SIG-M5 (cell line): ENCODE data around the gene CELF2.

Experiments used
- DNase-seq: peaks from one replicate; lab custom pipeline; 2025; lab: John Stamatoyannopoulos, UW

Gene CELF2

DNA sequence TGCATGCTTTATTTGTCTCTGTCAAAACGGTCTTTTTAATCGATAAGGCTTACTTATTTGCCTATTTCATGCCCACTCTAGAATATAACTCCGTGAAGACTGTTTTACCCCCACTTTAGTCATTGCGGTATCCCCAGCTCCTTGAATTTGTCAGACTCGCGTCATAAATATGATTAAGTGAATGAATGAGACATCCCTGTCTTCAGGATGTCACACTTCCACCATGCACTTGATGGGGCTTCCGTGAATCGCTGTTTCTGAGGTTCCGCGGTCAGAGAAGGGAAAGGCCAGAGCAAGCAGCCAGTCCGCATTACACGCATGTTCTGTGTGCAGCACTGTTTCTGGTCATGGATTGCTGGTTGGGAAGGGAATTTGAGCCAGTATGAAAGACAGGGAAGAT, 138.8 kb downstream of the CELF2 start:
- no peak for DNase-seq

- DNase-seq: no peak
These were observed 139.8 kb downstream of the CELF2 start for GRCh38 chr10:11157292-11158076.

DNA sequence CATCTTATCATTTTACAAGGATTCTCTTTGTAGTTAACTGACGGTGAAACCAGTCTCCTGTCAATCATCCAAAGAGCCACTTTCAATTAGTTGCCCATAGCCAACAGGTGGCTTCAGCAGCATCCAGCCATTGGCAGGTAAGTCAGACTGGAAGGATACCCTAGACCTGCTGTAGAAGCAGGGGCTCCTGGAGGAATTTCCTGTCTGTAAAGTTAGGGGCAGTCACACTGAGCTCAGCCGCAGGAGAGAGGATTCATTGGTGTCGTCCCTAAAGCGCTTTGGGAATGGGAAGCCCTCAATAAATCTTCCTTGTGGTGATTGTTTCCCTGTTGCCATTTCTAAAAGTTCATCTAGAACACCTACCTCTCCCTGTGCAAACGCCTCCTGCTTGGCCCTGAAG, 140.4 kb downstream of the CELF2 start:
- no peak for DNase-seq

GRCh38 chr10:11159543-11160215, 142.0 kb downstream of the CELF2 start:
- DNase-seq: no peak

GRCh38 chr10:11161096-11161495, 143.4 kb downstream of the CELF2 start:
- no peak for DNase-seq

DNA sequence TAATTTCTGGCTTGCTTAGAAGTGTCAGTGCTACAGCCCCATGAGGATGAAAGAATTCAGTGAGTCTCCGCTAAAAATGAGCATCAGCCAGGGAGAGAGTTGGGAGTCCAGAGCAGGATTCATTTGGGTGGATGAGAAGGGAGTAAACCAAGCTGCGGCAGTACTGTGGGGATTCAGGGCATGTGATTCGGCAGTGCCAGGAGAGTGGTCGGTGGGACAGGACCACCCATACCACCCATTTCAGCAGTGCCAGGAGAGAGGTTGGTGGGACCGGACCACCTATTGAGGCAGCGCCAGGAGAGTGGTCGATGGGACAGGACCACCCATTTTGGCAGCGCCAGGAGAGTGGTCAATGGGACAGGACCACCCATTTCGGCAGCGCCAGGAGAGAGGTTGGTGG, 144.2 kb downstream of the CELF2 start:
- no peak for DNase-seq

DNA sequence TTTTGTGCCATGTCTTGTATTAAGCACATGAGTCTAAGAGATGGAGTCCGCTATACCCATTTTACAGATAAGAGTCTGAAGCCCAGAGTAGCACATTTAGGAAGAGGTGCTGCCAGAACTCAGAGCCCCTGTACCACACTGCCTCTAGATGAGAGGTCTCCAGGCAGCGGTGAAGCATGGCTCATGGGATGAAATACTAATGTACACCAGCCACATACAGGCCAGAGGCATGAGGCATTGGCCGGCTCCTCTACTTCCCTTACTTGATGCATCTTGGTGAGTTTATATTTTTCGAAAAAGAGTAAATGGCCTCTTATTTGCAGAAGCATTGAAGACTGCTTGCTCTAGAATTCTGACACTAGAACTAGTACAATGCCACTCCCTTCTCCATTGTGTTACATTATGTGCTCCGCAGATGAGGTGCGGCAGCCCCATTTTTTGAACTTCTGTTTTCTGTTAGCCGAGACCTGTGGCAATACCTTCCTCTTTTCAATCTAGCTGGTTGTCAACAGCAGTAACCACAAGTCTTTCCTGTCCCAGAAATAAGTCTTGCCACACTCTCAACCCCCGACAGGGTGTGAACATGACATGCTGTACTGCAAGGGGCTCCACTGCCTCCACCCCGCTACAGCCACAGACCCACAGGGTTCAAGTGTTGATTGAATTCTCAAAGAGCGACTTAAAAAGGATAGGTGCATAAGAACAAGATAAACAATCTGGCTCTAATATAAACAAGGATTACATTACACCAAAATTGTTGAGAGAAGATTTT, 145.3 kb downstream of the CELF2 start:
- DNase-seq: peak; percentile 98

- no peak for DNase-seq
These were observed 146.3 kb downstream of the CELF2 start for GRCh38 chr10:11163780-11164550.

DNA sequence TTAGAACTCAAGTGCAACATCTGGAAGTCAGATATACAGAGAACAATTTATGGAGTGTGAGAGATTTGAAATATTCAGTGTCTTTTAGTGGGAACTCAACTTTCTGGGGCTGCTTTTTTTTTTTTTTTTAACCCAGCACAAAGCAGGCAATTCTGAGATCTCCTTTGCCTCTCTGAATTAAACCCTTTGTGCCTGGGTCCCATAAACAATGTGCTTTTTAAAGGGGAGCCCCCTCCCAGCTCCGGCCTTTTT, 146.8 kb downstream of the CELF2 start:
- no peak for DNase-seq

DNA sequence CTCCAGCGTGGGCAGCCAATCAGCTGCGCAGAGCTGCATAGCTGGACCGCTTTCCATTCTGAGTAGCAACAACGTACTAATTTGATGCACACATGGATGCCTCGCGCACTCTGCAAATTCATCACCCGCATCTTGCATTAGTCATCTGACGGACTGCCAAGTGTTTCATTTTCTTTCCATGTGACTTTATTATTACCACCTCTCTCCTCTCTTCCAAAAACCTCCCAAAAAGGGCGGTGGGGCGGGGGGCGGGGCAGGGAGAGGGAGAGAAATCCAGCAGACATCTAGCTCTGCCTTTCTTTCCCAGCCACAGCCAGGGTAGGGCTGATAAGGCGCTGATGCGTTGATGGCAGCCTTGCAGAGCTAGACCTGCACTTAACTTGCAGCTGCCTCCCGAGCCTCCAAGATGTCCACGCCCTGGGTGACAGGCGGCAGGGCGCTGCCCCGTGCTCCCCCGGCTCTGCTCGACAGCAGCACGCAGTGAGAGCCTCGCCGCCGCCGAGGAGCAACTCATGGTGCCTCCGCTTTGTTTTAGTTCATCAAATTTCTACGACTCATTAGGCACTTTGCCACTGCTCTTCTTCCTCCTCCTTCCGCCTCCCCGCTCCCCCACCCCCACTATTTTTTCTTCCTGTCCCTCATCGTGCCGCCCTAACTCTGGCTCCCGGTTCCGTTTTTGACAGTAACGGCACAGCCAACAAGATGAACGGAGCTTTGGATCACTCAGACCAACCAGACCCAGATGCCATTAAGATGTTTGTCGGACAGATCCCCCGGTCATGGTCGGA, 147.3 kb downstream of the CELF2 start:
- DNase-seq: peak; percentile 8

GRCh38 chr10:11165591-11166543, 148.2 kb downstream of the CELF2 start:
- peak; percentile 50 for DNase-seq

GRCh38 chr10:11166550-11166949, 148.9 kb downstream of the CELF2 start:
- no peak for DNase-seq

GRCh38 chr10:11167233-11167966, 149.7 kb downstream of the CELF2 start:
- no peak for DNase-seq

GRCh38 chr10:11168423-11169090, 150.9 kb downstream of the CELF2 start:
- DNase-seq: no peak

DNA sequence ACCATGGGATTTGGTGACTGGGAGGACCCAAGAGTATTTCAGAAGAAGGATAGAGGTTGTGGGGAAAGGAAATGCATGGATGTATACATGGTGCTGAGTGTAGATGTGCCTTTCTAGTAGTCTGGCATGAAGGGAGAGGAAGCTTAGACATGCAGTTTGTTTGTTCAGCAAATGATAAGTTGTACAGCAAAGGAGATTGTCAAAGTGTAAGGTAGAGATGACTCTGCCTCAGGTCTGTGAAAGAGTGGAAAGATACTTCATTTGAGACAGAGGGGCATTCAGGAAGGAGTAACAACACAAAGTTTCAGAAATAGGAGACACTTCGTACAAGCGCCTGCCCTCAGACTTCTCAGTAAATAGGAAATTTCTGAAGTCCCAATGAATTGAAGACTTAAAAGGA, 152.3 kb downstream of the CELF2 start:
- no peak for DNase-seq

GRCh38 chr10:11170574-11170973, 152.9 kb downstream of the CELF2 start:
- no peak for DNase-seq

- peak; percentile 49 for DNase-seq
These were observed 153.6 kb downstream of the CELF2 start for GRCh38 chr10:11170993-11171851.

DNA sequence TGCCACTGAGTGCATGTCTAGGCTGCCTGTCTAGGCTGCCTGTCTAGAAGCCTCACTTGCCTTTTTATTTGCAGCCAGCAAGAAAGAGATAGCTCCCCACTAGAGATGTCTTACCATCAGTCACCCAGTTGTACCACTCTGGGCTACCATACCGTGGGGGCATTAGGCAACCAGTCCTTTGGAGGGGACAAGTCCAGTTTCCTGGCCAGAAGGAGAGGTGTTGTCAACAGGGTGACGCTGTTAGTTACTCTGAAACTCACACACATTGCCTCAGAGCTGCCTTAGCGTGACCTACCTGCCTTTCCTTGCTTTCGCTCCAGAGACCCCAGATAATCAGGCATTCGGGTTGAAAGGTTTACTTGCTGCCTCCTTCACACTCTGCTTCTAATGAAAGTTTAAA, 155.4 kb downstream of the CELF2 start:
- DNase-seq: no peak
